WTC11 (cell line): ENCODE results near the gene MDFIC. TPM values are rescaled to one million over a fixed set of nuclear protein-coding genes. Genes with fewer than 3 reads are reported as not detected.

Source experiments
- ATAC-seq: fragments of 200-7000 bp; cut with Tn5 transposase; 2 replicates; pipeline ENCODE4 v1.10.0; 2021; ENCODE audit warnings: mild to moderate bottlenecking, moderate library complexity
- CTCF ChIA-PET: fragments of 300-600 bp; sonication (Branson Sonifier 250); formaldehyde crosslinking; loops from one replicate; lab custom pipeline; 2021; ENCODE audit warnings: antibody characterized with exemption; lab: Charles Lee
- POLR2A ChIA-PET: fragments of 350-600 bp; sonication (Branson Sonifier 250); formaldehyde crosslinking; loops from one replicate; lab custom pipeline; 2021; ENCODE audit warnings: antibody characterized with exemption; lab: Charles Lee
- DNase-seq: peaks from one replicate; pipeline ENCODE4 v3.0.0; 2021; ENCODE audit warnings: low spot score
- H3K27ac Mint-ChIP-seq: 2 replicates; pipeline ENCODE4 v1.8.0; 2021; ENCODE audit warnings: mixed read lengths
- H3K27me3 Mint-ChIP-seq: 2 replicates; pipeline ENCODE4 v1.8.0; 2021; ENCODE audit warnings: low read depth, mild to moderate bottlenecking, moderate library complexity, mixed read lengths
- H3K36me3 Mint-ChIP-seq: 2 replicates; pipeline ENCODE4 v1.8.0; 2021; ENCODE audit warnings: mixed read lengths
- H3K4me1 Mint-ChIP-seq: 2 replicates; pipeline ENCODE4 v1.8.0; 2022; ENCODE audit warnings: mixed read lengths
- H3K4me3 Mint-ChIP-seq: 2 replicates; pipeline ENCODE4 v1.8.0; 2021; ENCODE audit warnings: mild to moderate bottlenecking, moderate library complexity, mixed read lengths
- H3K9me3 Mint-ChIP-seq: 2 replicates; pipeline ENCODE4 v1.8.0; 2021; ENCODE audit warnings: mixed read lengths
- FOXJ3 ChIP-seq: sonication (generic); formaldehyde crosslinking; IDR thresholded peaks from 2 replicates; pipeline ENCODE4 v1.9.0; 2021; ENCODE audit warnings: missing genetic modification reagents, mild to moderate bottlenecking, borderline replicate concordance
- JAZF1 ChIP-seq: fragments of 250-450 bp; sonication (Bioruptor Pico); IDR thresholded peaks from 2 replicates; pipeline ENCODE4 v1.9.0; 2021; ENCODE audit warnings: moderate library complexity, mild to moderate bottlenecking, inconsistent platforms
- MXD4 ChIP-seq: fragments of 250-450 bp; sonication (Bioruptor Pico); IDR thresholded peaks from 2 replicates; pipeline ENCODE4 v1.8.0; 2021; ENCODE audit warnings: mild to moderate bottlenecking, moderate library complexity, borderline replicate concordance
- NFATC4 ChIP-seq: fragments of 250-450 bp; sonication (Bioruptor Pico); IDR thresholded peaks from 2 replicates; pipeline ENCODE4 v1.9.0; 2021; ENCODE audit warnings: mild to moderate bottlenecking
- NR2C2 ChIP-seq: sonication (generic); formaldehyde crosslinking; IDR thresholded peaks from 2 replicates; pipeline ENCODE4 v1.8.0; 2022; ENCODE audit warnings: mild to moderate bottlenecking, missing genetic modification reagents
- NR3C1 ChIP-seq: sonication (generic); formaldehyde crosslinking; conservative IDR thresholded peaks from 2 replicates; pipeline ENCODE4 v1.8.1; 2023; ENCODE audit warnings: low read depth, mild to moderate bottlenecking, missing genetic modification reagents
- TCF7 ChIP-seq: sonication (generic); formaldehyde crosslinking; IDR thresholded peaks from 2 replicates; pipeline ENCODE4 v1.8.0; 2022; ENCODE audit warnings: mild to moderate bottlenecking, low read depth, missing genetic modification reagents, moderate library complexity
- USF2 ChIP-seq: sonication (generic); formaldehyde crosslinking; IDR thresholded peaks from 2 replicates; pipeline ENCODE4 v1.8.1; 2023; ENCODE audit warnings: mild to moderate bottlenecking, missing genetic modification reagents, moderate library complexity
- ZNF219 ChIP-seq: sonication (generic); formaldehyde crosslinking; IDR thresholded peaks from 2 replicates; pipeline ENCODE4 v1.8.0; 2023; ENCODE audit warnings: missing genetic modification reagents, mild to moderate bottlenecking, borderline replicate concordance
- ZNF263 ChIP-seq: sonication (generic); formaldehyde crosslinking; IDR thresholded peaks from 2 replicates; pipeline ENCODE4 v1.8.1; 2022; ENCODE audit warnings: low read depth, mild to moderate bottlenecking, moderate library complexity, missing genetic modification reagents
- ZSCAN18 ChIP-seq: fragments of 250-450 bp; sonication (Bioruptor Pico); IDR thresholded peaks from 2 replicates; pipeline ENCODE4 v2.1.2; 2022; ENCODE audit warnings: mild to moderate bottlenecking, moderate library complexity
- total RNA-seq: library from RNA; stranded (reverse); gene quantifications from 3 replicates; pipeline ENCODE4 v1.2.3, GENCODE V29; 2021
- TF ChIP-seq, protein P1 (sequence below): fragments of 250-450 bp; sonication (Bioruptor Pico); IDR thresholded peaks from 2 replicates; pipeline ENCODE4 v1.9.0; 2021; ENCODE audit warnings: mild to moderate bottlenecking
- TF ChIP-seq, protein P2 (sequence below): sonication (generic); formaldehyde crosslinking; IDR thresholded peaks from 2 replicates; pipeline ENCODE4 v1.8.0; 2022; ENCODE audit warnings: mild to moderate bottlenecking, missing genetic modification reagents
- TF ChIP-seq, protein P3 (sequence below): sonication (generic); formaldehyde crosslinking; conservative IDR thresholded peaks from 2 replicates; pipeline ENCODE4 v1.8.1; 2023; ENCODE audit warnings: mild to moderate bottlenecking, low read depth, missing genetic modification reagents, moderate library complexity

Gene MDFIC
- total RNA-seq, 1 experiment from 2014 or later = 8.4 TPM

DNA sequence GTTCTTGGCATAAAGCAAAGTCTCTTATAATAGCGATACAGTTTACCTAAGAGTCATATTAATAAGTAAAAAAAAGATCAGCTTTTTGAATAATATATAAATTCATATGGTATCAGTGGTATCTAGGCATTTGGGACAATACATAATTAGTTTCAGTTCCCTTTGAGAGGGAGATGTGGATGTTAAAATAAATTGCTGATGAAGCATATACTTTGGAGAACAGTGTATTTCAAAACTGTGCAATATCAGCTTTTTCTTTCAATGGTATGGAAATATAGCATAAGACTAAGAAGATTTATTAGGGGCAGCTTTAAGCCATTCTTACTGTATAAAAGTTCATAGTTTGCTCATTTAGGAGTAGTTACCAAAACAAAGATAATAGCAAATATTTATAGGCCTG is 35.5 kb downstream of the MDFIC start:
- no peak overlapping the region for H3K4me3 Mint-ChIP-seq
- ATAC-seq (no peak), DNase-seq (no peak)
- CTCF ChIA-PET = no interaction called here
- TF ChIP-seq ZNF263 (CRISPR knock-in tag) = no peak
- H3K4me1 Mint-ChIP-seq = peaks cover 14% of the 10 kb centered on the region
- POLR2A ChIA-PET = no interaction called here
- H3K27me3 Mint-ChIP-seq = no peaks in the 10 kb centered on the region
- no peak overlapping the region for H3K27ac Mint-ChIP-seq
- no peaks in the 10 kb centered on the region for H3K9me3 Mint-ChIP-seq
- no peaks in the 10 kb centered on the region for H3K36me3 Mint-ChIP-seq

- ATAC-seq = no peak
- Mint-ChIP-seq H3K4me3 (no peak overlapping the region), H3K9me3 (no peaks in the 10 kb centered on the region), H3K4me1 (peaks cover 12% of the 10 kb centered on the region), H3K36me3 (no peaks in the 10 kb centered on the region), H3K27me3 (no peaks in the 10 kb centered on the region), H3K27ac (no peak overlapping the region)
- no peak for DNase-seq
- POLR2A ChIA-PET = no interaction called here
- TF ChIP-seq ZNF219 = no peak
- CTCF ChIA-PET = no interaction called here
Observed at GRCh38 chr7:114959931-114960330, 38.0 kb downstream of the MDFIC start.

DNA sequence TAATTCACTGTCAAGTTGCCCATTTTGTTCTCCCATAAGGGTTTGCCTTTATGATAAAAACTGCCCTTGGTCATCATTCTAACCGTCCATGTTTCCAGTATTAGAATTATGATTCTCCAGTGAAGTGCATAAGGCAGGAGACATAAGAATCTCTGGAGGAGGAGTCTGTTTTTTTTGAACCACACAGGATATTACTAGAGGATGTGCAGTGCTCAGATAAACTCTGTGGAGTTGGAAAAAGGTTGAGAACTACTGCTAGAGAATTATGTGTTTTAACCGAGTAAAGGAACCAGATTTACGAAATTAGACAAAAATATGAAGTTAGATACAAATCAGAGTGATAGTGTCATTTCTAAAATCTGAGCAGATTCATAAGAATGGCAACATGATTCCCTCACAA is 40.5 kb downstream of the MDFIC start:
- TF ChIP-seq FOXJ3 (CRISPR knock-in tag) = no peak
- TF ChIP-seq, protein P1, sequence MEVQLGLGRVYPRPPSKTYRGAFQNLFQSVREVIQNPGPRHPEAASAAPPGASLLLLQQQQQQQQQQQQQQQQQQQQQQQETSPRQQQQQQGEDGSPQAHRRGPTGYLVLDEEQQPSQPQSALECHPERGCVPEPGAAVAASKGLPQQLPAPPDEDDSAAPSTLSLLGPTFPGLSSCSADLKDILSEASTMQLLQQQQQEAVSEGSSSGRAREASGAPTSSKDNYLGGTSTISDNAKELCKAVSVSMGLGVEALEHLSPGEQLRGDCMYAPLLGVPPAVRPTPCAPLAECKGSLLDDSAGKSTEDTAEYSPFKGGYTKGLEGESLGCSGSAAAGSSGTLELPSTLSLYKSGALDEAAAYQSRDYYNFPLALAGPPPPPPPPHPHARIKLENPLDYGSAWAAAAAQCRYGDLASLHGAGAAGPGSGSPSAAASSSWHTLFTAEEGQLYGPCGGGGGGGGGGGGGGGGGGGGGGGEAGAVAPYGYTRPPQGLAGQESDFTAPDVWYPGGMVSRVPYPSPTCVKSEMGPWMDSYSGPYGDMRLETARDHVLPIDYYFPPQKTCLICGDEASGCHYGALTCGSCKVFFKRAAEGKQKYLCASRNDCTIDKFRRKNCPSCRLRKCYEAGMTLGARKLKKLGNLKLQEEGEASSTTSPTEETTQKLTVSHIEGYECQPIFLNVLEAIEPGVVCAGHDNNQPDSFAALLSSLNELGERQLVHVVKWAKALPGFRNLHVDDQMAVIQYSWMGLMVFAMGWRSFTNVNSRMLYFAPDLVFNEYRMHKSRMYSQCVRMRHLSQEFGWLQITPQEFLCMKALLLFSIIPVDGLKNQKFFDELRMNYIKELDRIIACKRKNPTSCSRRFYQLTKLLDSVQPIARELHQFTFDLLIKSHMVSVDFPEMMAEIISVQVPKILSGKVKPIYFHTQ (CRISPR knock-in tag) = no peak
- TF ChIP-seq USF2 (CRISPR knock-in tag) = no peak
- no peak for TF ChIP-seq NR3C1 (CRISPR knock-in tag)
- Mint-ChIP-seq H3K27ac (no peak overlapping the region), H3K36me3 (no peaks in the 10 kb centered on the region), H3K4me3 (no peak overlapping the region), H3K9me3 (no peaks in the 10 kb centered on the region), H3K4me1 (peaks cover 5% of the 10 kb centered on the region; the same call in 1 of the 2 replicates), H3K27me3 (no peaks in the 10 kb centered on the region)
- no peak for ATAC-seq
- DNase-seq = no peak
- ChIA-PET POLR2A (no interaction called here), CTCF (no interaction called here)

GRCh38 chr7:114966156-114966555 is 44.3 kb downstream of the MDFIC start:
- TF ChIP-seq FOXJ3 (CRISPR knock-in tag) (no peak), TCF7 (CRISPR knock-in tag) (no peak), NFATC4 (CRISPR knock-in tag) (no peak), NR2C2 (CRISPR knock-in tag) (no peak), ZSCAN18 (CRISPR knock-in tag) (no peak), JAZF1 (CRISPR knock-in tag) (no peak), MXD4 (CRISPR knock-in tag) (no peak)
- TF ChIP-seq, protein P2, sequence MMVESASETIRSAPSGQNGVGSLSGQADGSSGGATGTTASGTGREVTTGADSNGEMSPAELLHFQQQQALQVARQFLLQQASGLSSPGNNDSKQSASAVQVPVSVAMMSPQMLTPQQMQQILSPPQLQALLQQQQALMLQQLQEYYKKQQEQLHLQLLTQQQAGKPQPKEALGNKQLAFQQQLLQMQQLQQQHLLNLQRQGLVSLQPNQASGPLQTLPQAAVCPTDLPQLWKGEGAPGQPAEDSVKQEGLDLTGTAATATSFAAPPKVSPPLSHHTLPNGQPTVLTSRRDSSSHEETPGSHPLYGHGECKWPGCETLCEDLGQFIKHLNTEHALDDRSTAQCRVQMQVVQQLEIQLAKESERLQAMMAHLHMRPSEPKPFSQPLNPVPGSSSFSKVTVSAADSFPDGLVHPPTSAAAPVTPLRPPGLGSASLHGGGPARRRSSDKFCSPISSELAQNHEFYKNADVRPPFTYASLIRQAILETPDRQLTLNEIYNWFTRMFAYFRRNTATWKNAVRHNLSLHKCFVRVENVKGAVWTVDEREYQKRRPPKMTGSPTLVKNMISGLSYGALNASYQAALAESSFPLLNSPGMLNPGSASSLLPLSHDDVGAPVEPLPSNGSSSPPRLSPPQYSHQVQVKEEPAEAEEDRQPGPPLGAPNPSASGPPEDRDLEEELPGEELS (CRISPR knock-in tag) = no peak
- TF ChIP-seq, protein P3, sequence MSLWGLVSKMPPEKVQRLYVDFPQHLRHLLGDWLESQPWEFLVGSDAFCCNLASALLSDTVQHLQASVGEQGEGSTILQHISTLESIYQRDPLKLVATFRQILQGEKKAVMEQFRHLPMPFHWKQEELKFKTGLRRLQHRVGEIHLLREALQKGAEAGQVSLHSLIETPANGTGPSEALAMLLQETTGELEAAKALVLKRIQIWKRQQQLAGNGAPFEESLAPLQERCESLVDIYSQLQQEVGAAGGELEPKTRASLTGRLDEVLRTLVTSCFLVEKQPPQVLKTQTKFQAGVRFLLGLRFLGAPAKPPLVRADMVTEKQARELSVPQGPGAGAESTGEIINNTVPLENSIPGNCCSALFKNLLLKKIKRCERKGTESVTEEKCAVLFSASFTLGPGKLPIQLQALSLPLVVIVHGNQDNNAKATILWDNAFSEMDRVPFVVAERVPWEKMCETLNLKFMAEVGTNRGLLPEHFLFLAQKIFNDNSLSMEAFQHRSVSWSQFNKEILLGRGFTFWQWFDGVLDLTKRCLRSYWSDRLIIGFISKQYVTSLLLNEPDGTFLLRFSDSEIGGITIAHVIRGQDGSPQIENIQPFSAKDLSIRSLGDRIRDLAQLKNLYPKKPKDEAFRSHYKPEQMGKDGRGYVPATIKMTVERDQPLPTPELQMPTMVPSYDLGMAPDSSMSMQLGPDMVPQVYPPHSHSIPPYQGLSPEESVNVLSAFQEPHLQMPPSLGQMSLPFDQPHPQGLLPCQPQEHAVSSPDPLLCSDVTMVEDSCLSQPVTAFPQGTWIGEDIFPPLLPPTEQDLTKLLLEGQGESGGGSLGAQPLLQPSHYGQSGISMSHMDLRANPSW (CRISPR knock-in tag) = no peak
- TF ChIP-seq, all 79 proteins: peak for 0
- no peaks in the 10 kb centered on the region for H3K36me3 Mint-ChIP-seq
- DNase-seq (no peak), ATAC-seq (no peak)
- CTCF ChIA-PET = no interaction called here
- H3K9me3 Mint-ChIP-seq = no peaks in the 10 kb centered on the region; the same call in 1 of the 2 replicates
- no peak overlapping the region for H3K27ac Mint-ChIP-seq
- H3K4me3 Mint-ChIP-seq = no peak overlapping the region
- H3K4me1 Mint-ChIP-seq = peaks cover 3% of the 10 kb centered on the region
- POLR2A ChIA-PET = no interaction called here
- no peaks in the 10 kb centered on the region for H3K27me3 Mint-ChIP-seq
